HT1080 (cell line): ENCODE results near the gene NPLOC4. TPM values are rescaled to one million over a fixed set of nuclear protein-coding genes. Genes with fewer than 3 reads are reported as not detected.

Experiments used
- DNase-seq: peaks from one replicate; pipeline ENCODE4 v3.0.0-alpha.2; 2015; ENCODE audit warnings: low read depth
- total RNA-seq: library from RNA; depleted of rRNA; stranded (reverse); fragments of >200 nt; shearing (Covaris generic); gene quantifications from 2 replicates; pipeline ENCODE4 v1.2.3, GENCODE V29; 2014

NPLOC4 gene
- total RNA-seq, 1 experiment from 2014 or later = 83.9 TPM

- no peak for DNase-seq
These were observed 27.1 kb upstream of the NPLOC4 start for GRCh38 chr17:81664051-81664470.

- no peak for DNase-seq
These were observed 25.1 kb upstream of the NPLOC4 start for GRCh38 chr17:81662002-81662401.

GRCh38 chr17:81660441-81660840, 23.5 kb upstream of the NPLOC4 start:
- no peak for DNase-seq

GRCh38 chr17:81659038-81659437, 22.1 kb upstream of the NPLOC4 start:
- no peak for DNase-seq

- DNase-seq = no peak
These were observed 19.9 kb upstream of the NPLOC4 start for GRCh38 chr17:81656835-81657234.

GRCh38 chr17:81656118-81656743, 19.3 kb upstream of the NPLOC4 start, which contains the start of gene PDE6G:
PDE6G (minus strand) TSS chr17:81656542; CDS start chr17:81653305, 3,237 bp downstream.
- no peak for DNase-seq

- no peak for DNase-seq
These were observed 18.6 kb upstream of the NPLOC4 start for GRCh38 chr17:81655378-81656117.

- DNase-seq = no peak
These were observed 16.2 kb upstream of the NPLOC4 start for GRCh38 chr17:81652906-81653771.

GRCh38 chr17:81651692-81652091, 14.8 kb upstream of the NPLOC4 start:
- DNase-seq = peak; percentile 85

- no peak for DNase-seq
These were observed 14.0 kb upstream of the NPLOC4 start for GRCh38 chr17:81650951-81651350.

GRCh38 chr17:81648707-81649085, 11.8 kb upstream of the NPLOC4 start:
- DNase-seq = no peak

GRCh38 chr17:81648013-81648706, 11.2 kb upstream of the NPLOC4 start:
- DNase-seq = no peak

GRCh38 chr17:81647640-81648012, 10.7 kb upstream of the NPLOC4 start:
- no peak for DNase-seq

- DNase-seq = no peak
These were observed 10.1 kb upstream of the NPLOC4 start for GRCh38 chr17:81646869-81647600.

- no peak for DNase-seq
These were observed 8.4 kb upstream of the NPLOC4 start for GRCh38 chr17:81644976-81645952.

GRCh38 chr17:81644496-81644895, 7.6 kb upstream of the NPLOC4 start:
- no peak for DNase-seq

GRCh38 chr17:81641825-81642489, 5.0 kb upstream of the NPLOC4 start:
- peak; percentile 79 for DNase-seq

- DNase-seq = no peak
These were observed 3.1 kb upstream of the NPLOC4 start for GRCh38 chr17:81640011-81640410.

- DNase-seq = no peak
These were observed 1.8 kb upstream of the NPLOC4 start for GRCh38 chr17:81638683-81639082.
